K562 (cell line): ENCODE measurements around the gene DALRD3. TPM values are rescaled to one million over a fixed set of nuclear protein-coding genes. Genes with fewer than 3 reads are reported as not detected.

Source experiments
- CHD1 ChIP-seq: fragments of 200-600 bp; sonication (generic); IDR thresholded peaks from one replicate; pipeline ENCODE4 v1.6.1; 2012; ENCODE audit warnings: mild to moderate bottlenecking, moderate library complexity, low read length, inconsistent platforms
- CHD4 ChIP-seq: fragments of 200-600 bp; sonication (generic); IDR thresholded peaks from 3 replicates; pipeline ENCODE4 v1.6.1; 2012; ENCODE audit warnings: low read depth, mild to moderate bottlenecking, mixed read lengths, low read length, inconsistent platforms; ENCODE audit not compliant: insufficient read depth, insufficient replicate concordance, poor library complexity, severe bottlenecking
- E2F5 ChIP-seq: sonication (generic); formaldehyde crosslinking; IDR thresholded peaks from 2 replicates; pipeline ENCODE4 v1.8.0; 2022; ENCODE audit warnings: mild to moderate bottlenecking, missing genetic modification reagents
- FOSL1 ChIP-seq: fragments of 200-800 bp; sonication (Bioruptor generic); conservative IDR thresholded peaks from 2 replicates; pipeline ENCODE4 v1.6.1; 2016; ENCODE audit warnings: missing genetic modification characterization, missing compliant biosample characterization
- GABPB2 ChIP-seq: fragments of 250-450 bp; sonication (Bioruptor Pico); conservative IDR thresholded peaks from 2 replicates; pipeline ENCODE4 v1.5.1; 2021; ENCODE audit warnings: mild to moderate bottlenecking
- GTF2A2 ChIP-seq: IDR thresholded peaks from 2 replicates; pipeline ENCODE4 v1.6.1; 2016; ENCODE audit warnings: mild to moderate bottlenecking, missing genetic modification characterization, missing compliant biosample characterization
- JUNB ChIP-seq: fragments of 450-650 bp; formaldehyde crosslinking; conservative IDR thresholded peaks from 2 replicates; pipeline ENCODE4 v1.4.0; 2020; ENCODE audit warnings: mild to moderate bottlenecking
- MAFK ChIP-seq: IDR thresholded peaks from 2 replicates; pipeline ENCODE4 v1.6.1; 2011; ENCODE audit warnings: low read length, improper control_type of control experiment
- NEUROD1 ChIP-seq: fragments of 150-350 bp; IDR thresholded peaks from 2 replicates; pipeline ENCODE4 v1.6.1; 2014; ENCODE audit warnings: borderline replicate concordance, low read length, low read depth; ENCODE audit not compliant: partially characterized antibody
- NFE2L1 ChIP-seq: fragments of 450-650 bp; IDR thresholded peaks from 2 replicates; pipeline ENCODE4 v1.6.1; 2016; ENCODE audit warnings: missing genetic modification characterization, low read depth, mild to moderate bottlenecking, missing compliant biosample characterization, moderate library complexity, borderline replicate concordance
- NONO ChIP-seq, 2 experiments: fragments of 200-400 bp in 1 of 2; fragments of 450-650 bp in 1 of 2; formaldehyde crosslinking in 1 of 2; IDR thresholded peaks; 2 replicates each; pipeline ENCODE4 v1.6.1; 2017; ENCODE audit warnings: low read depth in 2 of 2, mild to moderate bottlenecking in 2 of 2, moderate library complexity in 2 of 2, low read length in 1 of 2
- PYGO2 ChIP-seq: fragments of 450-650 bp; IDR thresholded peaks from 2 replicates; pipeline ENCODE4 v1.6.1; 2016; ENCODE audit warnings: mild to moderate bottlenecking, missing genetic modification characterization, moderate library complexity, missing compliant biosample characterization
- RBM22 ChIP-seq: fragments of 200-400 bp; formaldehyde crosslinking; IDR thresholded peaks from 2 replicates; pipeline ENCODE4 v1.6.1; 2018; ENCODE audit warnings: low read length, low read depth; ENCODE audit not compliant: poor library complexity, severe bottlenecking
- RREB1 ChIP-seq: fragments of 250-450 bp; sonication (Bioruptor Pico); IDR thresholded peaks from 2 replicates; pipeline ENCODE4 v1.4.0; 2020
- SNRNP70 ChIP-seq: fragments of 200-400 bp; formaldehyde crosslinking; optimal IDR thresholded peaks from 2 replicates; pipeline ENCODE3; 2017; ENCODE audit warnings: low read depth, low read length
- SREBF1 ChIP-seq: fragments of 150-350 bp; IDR thresholded peaks from 2 replicates; pipeline ENCODE4 v1.6.1; 2014; ENCODE audit warnings: antibody characterized with exemption, low read depth, low read length, borderline replicate concordance
- SRSF9 ChIP-seq: fragments of 200-400 bp; formaldehyde crosslinking; IDR thresholded peaks from 2 replicates; pipeline ENCODE4 v1.6.1; 2017; ENCODE audit warnings: low read depth, low read length, borderline replicate concordance
- THRA ChIP-seq: fragments of 450-650 bp; IDR thresholded peaks from 2 replicates; pipeline ENCODE4 v1.6.1; 2017; ENCODE audit warnings: mild to moderate bottlenecking, moderate library complexity
- ZNF133 ChIP-seq: fragments of 250-450 bp; sonication (Bioruptor Pico); IDR thresholded peaks from 2 replicates; pipeline ENCODE4 v1.4.0; 2020; ENCODE audit warnings: mild to moderate bottlenecking
- ZNF134 ChIP-seq: fragments of 250-450 bp; sonication (Bioruptor Pico); conservative IDR thresholded peaks from 2 replicates; pipeline ENCODE4 v1.4.0; 2020
- polyA plus RNA-seq, 8 experiments: library from polyadenylated mRNA; depleted of rRNA in 4 of 8; stranded (reverse) in 5 of 8; unstranded in 3 of 8; fragments of >200 nt; fragmentation: Nextera tagmentation in 2 of 8; fragmentation: Illumina TruSeq in 1 of 8; extraction: Ambion mirVana in 2 of 8; extraction: Trizol in 1 of 8; gene quantifications; 2 replicates each; pipeline versions ENCODE4 v1.2.1 to v1.2.3, GENCODE V29; 2011 to 2014; ENCODE audit warnings: inconsistent platforms in 1 of 8, missing spikeins in 1 of 8
- total RNA-seq, 7 experiments: library from RNA; depleted of rRNA in 6 of 7; stranded (reverse); fragments of >200 nt in 6 of 7; fragmentation: Illumina TruSeq in 2 of 7; extraction: Trizol in 2 of 7; gene quantifications; 2 replicates each; pipeline versions ENCODE4 v1.2.1 to v1.2.3, GENCODE V29; 2011 to 2021; ENCODE audit warnings: low replicate concordance in 1 of 7

DALRD3 gene
- total and polyA plus RNA-seq, 9 of the 15 experiments (the other 6 are each of a cell fraction or from before 2014, with no cell fraction given) = 6.6 to 31.3 (median 14.4) TPM

- 0 out of 2 replicates have a peak, but pooled peaks have one; percentile 10 for TF ChIP-seq RREB1 (CRISPR knock-in tag)
- TF ChIP-seq SREBF1 = no peak
- no peak for TF ChIP-seq THRA
- no peak for TF ChIP-seq CHD1
- no peak for TF ChIP-seq GABPB2 (CRISPR knock-in tag)
- TF ChIP-seq NONO (IDR thresholded peaks at IDR 0.05; ENCODE audit: low read depth in 2 of 2, low read length in 1 of 2) = peak in 1 of 2 experiments; percentile 57; a peak in 1 of 4 replicates
- no peak for TF ChIP-seq PYGO2 (tag)
- no peak for TF ChIP-seq CHD4
- 0 out of 2 replicates have a peak, but pooled peaks have one; percentile 26 for TF ChIP-seq FOSL1 (tag)
- TF ChIP-seq RBM22 = peak; percentile 72
- TF ChIP-seq NFE2L1 = no peak
- TF ChIP-seq SNRNP70 = no peak
- peak; percentile 83 for TF ChIP-seq NEUROD1
- no peak for TF ChIP-seq E2F5
- TF ChIP-seq SRSF9 = no peak
- TF ChIP-seq ZNF133 = no peak
- TF ChIP-seq MAFK = no peak
- no peak for TF ChIP-seq ZNF134 (CRISPR knock-in tag)
- no peak for TF ChIP-seq JUNB (CRISPR knock-in tag)
- no peak for TF ChIP-seq GTF2A2 (tag)
These were observed 11.2 kb downstream of the DALRD3 start, which contains the start of gene WDR6 (continued) for GRCh38 chr3:49007068-49007770.
